Brain pericyte (primary cell): ENCODE results near the gene PDE8A.
"Not testable (repeated sequence)": the region's sequence is repeated elsewhere in the genome, so short reads cannot be mapped to it uniquely, and the experiment has no call there.

Source experiments
- DNase-seq: peaks from one replicate; pipeline ENCODE4 v3.0.0-alpha.2; 2012; ENCODE audit warnings: low read depth, low spot score

PDE8A gene

DNA sequence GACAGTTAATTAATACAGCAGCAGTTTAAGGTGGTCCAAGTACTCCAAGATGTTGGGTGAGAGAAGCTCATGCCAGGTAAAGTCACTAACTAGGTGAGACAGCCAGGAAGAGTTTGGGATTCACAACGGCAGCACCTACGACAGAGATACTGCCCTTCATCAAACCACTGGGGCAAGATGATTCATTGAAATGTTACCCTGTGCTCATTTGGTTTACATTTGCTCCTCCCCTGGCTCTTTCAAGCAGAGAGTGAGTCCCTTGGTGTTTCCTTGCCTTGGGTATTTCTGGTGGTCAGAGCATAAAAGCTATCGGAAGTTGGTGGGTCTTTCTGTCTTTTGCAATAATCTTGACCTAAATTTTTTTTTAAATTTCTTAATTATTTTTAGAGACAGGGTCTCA is 19.9 kb upstream of the PDE8A start:
- DNase-seq = no peak

GRCh38 chr15:84962955-84963354 is 18.7 kb upstream of the PDE8A start:
- no peak for DNase-seq

DNA sequence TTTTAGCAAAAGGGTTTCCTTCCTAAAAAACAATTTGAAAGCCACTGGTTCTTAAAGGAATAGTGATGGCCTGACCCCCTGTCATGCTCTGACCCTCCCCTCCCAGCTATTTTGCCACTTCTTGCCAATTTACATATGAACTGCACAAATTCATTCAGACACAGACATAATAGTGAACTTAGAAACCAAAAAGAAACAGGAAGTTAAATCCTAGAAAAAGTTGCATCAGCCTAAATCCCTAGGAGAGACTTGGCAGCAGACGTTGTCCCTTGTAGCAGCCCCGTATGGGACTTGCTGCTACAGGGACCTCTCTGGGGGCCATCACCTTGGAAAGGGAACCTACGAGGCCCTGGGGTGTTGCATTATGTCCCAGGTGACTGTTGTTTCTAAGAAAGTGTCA is 14.3 kb upstream of the PDE8A start:
- DNase-seq = no peak

- DNase-seq = no peak
Measured at GRCh38 chr15:84968301-84968700, 13.4 kb upstream of the PDE8A start.

DNA sequence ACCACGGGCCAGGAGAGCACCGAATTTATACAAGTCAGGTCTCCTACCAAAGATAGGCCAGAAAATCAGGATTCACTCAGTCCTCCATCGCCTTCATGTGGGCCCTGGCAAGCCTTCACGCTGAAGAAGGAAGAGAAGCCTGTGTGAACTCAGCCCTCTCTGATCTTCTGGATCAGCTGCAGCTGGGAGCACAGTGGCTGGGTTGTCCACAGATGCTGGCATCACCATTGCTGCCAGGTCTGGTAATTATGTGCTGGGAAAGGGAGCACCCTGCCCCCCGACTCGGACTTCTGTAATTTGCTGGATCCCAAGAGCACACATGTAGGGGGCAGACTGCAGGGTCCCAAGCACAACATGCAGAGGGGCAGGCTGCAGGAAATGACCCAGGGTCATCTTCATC is 12.4 kb upstream of the PDE8A start:
- no peak for DNase-seq

DNA sequence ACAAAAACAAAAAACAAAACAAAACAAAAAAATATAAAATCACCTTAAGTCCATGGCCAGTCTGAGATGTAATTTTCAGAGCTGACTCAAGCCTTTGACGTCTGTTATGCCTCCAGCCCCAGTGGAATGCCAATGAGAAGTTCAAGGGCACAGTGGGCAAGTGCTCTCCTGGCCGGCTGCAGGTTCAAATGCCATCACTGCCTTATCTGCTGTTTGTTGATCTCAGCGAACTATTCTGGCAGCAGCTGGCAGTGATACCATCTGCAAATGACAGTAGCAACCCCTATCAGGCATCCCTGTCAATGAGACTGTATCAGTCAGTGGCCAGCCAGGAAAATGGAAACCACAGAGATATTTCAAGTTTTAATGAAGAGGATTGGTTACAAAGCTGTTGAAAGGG is 10.8 kb upstream of the PDE8A start:
- no peak for DNase-seq

DNA sequence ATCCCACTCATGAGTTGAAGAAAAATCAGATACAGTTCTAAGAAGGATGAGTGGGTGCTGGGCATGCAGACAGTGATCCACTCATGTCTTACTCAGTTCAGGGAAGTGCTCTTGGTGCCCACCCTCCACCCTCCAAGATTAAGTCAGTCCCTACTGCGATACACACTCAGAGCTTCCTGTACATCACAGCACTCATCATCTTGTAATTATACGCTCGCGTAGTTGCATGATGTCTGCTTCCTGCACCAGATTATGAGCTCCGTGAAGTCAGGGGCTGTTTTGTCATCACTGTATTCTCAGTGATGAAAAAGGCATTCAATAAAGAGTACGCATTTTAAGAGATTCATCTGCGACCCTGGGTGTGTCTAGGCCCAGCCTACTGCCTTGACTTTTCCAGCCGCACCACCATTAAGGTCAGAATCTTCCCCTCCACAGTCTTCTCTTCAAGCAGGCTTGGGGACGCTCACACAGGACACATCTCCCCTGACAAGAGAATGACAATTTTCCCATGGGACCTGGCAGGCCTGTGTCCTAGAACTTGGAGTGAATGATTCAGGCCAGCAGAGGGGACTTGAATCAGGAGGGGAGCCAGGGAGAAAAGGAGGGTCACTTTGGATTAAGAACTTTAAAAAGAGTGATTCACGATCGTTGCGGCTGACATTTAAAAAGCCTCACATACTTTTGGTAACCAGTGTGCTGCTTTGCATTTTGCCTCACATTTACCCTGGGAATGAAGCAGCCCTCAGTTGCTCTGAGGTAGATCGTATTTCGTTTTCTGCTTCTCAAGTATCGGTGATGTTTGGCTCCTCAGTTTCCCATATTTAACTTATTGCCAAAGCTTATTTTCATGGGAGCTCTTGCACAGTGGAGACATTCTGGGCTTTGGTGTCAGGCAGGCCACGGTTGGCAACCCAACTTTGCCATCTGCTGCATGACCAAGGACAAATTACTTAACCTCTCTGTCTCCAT is 7.9 kb upstream of the PDE8A start:
- no peak for DNase-seq

- no peak for DNase-seq
Measured at GRCh38 chr15:84975871-84976351, 5.7 kb upstream of the PDE8A start.

DNA sequence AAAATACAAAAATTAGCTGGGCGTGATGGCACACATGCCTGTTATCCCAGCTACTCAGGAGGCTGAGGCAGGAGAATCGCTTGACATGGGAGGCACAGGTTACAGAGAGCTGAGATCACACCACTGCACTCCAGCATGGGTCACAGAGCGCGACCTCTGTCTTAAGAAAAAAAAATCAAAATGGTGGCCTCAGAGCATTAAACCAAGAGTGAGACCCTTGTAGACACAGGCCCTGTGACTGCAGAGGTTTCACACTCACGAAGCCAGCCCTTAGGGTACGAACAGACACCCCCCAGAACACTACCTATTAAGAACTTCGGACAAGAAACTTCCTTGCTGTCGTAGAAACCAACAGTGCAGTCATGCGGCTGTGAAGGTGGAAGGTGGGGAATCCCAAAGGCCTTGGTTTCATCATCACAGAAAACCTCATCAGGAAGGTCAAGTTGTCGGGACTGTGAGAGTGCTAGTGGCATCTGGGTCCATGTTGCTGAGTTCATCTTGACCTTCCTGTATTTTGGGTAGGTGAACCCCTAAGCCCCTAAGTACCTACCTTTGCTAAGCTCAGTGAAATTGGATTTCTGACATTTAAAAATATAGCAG is 4.8 kb upstream of the PDE8A start:
- DNase-seq = no peak

- DNase-seq = no peak
Measured at GRCh38 chr15:84979651-84980050, 2.0 kb upstream of the PDE8A start.

- DNase-seq = peak; percentile 61
Measured at GRCh38 chr15:84980196-84981053, 1.2 kb upstream of the PDE8A start.

DNA sequence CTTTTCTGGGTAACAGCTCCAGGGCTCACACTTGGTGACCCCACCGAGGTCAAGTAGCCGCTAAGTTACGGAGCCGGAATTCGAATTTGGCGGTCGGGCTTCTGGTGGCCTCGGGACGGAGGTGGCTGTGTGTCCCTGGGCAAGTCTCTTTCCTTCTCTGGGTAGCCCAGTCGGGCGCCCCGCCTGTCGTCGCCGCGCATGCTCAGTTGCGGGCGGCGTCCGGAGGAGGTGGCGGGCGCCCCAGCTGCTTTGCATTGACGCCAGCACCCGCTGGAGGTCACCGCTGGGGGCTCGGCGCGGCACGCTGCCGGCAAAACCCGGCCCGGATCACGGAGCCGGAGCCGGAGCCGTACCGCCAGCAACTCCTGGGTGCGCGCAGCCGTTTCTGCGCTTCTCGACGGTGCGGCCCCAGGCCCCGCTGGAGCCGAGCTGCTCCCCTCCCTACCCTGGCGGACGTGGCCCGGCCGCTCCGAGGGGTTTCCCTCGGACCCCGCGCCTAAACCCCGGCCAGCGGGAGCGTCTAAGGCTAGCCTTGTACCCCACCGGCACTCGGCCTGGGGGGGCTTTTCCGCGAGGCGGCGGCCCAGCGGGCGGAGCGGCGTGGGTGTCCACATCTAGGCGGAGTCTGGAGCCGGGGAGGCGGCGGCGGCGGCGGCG is 474 bp upstream of the PDE8A start:
- DNase-seq = peak; percentile 92

DNA sequence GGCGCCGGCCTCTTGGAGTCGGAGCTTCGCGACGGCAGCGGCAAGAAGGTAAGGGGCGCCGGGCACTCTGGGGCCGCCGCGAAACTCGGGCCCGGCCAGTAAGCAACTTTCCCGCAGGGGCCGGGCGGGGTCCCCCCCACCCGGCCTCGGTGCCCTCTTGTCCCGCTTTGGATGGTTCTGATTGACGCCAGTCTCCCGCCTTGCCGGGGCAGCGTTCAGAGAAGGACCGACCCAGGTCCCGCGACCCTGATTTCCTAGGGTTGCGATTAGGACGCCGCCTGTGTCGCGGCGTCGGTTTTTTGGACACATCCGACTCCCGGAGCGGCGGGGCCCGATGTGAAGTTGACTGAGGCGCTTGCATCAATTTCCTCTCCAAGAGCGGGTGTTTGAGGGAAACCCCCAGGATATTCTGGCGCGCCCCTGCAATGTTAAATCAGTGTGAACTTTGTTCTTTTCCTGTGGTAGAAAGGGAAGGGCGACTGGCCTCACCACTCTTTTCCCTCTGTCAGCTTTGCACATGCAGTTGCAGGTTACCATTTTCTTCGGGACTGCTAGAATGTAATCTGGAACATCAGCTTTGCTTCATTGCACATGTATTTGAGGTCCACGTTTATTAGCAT is 755 bp downstream of the PDE8A start:
- DNase-seq = no peak

DNA sequence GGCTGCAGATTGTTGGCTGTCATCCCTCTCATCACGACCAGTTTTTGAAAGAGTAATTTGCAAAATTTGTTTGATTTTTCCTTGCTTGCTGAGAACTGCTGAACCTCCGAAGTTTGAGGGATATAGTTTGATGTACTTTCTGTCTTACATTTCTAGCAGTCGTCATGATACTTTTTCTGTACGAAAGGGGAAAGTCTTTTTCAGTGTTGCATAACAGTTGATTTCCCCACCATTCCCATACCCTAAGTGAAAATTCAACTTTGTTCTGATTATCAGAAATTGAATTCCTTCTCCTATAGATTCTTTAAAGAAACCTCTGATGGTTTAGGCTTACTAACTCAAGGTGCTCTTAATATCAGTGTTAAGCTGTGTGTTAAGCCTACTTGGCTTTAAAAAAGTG is 1.6 kb downstream of the PDE8A start:
- no peak for DNase-seq

GRCh38 chr15:84983711-84984110 is 2.1 kb downstream of the PDE8A start:
- DNase-seq = no peak

DNA sequence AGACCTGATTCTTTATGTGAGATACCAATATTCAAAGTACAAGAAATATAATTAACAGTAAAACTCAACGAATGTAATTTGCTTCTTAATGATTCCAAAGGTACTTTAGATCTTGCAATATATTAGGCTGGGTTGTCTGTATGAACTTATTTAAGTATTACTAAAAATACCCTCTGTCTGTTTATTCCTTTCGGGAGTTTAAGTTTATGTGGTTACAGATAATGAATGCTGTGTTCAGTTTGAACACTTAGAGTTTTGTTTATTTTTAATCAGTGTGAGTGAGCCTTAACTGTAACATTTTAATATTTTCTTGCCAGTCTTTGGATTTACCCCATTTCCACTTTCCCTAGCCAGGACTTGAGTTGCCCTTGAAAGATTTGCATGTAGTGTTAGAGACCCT is 3.5 kb downstream of the PDE8A start:
- DNase-seq = no peak

DNA sequence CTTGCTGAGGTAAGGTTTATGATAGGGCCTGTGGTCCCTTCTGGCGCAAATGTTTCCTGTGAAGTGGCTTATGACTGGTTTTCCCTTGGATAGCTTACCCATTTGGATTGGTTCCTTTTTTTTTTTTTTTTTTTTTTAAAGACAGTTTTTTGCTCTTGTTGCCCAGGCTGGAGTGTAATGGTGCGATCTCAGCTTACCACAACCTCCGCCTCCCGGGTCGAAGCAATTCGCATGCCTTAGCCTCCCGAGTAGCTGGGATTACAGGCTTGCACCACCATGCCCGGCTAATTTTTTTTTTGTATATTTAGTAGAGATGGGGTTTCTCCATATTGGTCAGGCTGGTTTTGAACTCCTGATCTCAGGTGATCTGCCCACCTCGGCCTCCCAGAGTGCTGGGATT is 5.7 kb downstream of the PDE8A start:
- not testable (repeated sequence) for DNase-seq

- no peak for DNase-seq
Measured at GRCh38 chr15:84987949-84988624, 6.4 kb downstream of the PDE8A start.

DNA sequence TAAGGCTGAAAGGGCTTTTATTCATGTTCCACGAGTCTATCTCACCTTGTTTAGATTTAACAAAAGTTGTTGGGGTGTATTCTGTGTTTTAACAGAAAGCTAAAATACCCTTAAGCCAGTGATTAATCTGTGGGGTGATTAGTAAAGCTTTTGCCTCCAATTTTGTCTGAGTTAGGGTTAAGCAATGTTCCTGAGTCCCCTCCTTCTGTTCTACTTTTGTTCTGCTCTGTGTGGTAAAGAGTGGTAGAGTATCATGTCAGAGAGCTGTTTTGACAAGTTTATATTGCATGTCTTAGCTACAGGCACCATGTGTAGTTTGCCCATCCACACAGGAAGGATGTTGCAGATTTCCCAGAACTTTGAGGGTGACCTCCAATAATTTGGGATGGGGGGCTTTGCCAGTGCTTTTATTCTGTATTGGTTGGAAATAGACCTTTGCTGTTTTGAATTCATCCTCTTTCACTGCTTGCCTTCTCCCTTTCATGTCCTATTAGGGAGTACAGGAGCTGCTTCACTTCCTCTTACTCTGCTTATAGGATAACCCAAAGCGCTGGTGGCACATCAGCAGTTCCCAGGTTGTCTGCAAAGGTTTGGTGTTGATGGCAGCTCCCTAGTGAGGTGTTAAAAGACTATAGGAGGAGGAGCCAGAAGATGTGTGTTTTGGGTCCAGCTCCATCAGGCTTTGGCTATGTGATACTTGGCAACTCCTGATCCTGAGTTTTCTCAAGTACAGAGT is 7.4 kb downstream of the PDE8A start:
- DNase-seq = no peak

DNA sequence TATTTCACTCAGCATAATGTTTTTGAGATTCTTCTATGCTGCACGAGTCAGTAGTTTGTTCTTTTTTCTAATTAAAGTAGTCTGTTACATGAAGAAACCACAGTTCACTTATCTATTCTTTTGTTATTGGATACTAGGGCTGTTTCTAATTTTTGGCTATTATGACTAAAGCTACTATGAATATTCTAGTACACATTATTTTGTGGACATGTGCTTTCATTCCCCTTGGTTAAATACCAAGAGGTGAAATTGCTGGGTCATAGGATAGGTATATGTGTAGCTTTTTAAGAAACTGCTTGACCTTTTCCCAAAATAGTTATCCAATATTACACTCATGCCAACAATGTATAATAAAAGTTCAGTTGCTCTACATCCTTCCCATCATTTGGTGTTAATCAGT is 8.9 kb downstream of the PDE8A start:
- DNase-seq = no peak
